Left hindlimb (tissue), 1 donor: ENCODE data around the gene FREY1.

Experiments used
- DNase-seq: peaks from one replicate; pipeline ENCODE4 v3.0.0-alpha.2; 2018

FREY1 gene

DNA sequence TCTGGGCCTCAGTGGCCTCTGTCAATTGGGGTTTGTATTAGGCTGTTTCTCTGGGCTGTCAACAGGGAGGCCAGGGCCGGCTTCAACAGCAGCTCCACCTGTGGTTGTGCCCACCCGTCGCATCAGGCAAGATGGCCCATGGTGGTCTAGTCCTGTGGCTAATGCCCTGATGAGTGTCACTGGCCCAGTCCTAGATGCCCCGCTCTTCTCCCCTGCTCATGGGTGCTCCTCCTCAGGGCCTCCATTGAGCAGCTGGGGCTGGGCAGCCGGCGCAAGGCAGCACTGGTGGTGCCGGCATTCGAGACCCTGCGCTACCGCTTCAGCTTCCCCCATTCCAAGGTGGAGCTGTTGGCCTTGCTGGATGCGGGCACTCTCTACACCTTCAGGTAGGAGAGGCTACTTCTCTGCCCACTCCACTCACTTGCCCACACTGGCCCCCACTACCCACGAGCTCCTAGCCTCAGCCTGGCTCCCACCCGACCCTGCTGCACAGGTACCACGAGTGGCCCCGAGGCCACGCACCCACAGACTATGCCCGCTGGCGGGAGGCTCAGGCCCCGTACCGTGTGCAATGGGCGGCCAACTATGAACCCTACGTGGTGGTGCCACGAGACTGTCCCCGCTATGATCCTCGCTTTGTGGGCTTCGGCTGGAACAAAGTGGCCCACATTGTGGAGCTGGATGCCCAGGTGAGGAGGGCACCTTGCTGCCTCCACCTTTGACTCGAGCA lies 20.8 kb upstream of the FREY1 start:
- DNase-seq: peak; percentile 23

DNA sequence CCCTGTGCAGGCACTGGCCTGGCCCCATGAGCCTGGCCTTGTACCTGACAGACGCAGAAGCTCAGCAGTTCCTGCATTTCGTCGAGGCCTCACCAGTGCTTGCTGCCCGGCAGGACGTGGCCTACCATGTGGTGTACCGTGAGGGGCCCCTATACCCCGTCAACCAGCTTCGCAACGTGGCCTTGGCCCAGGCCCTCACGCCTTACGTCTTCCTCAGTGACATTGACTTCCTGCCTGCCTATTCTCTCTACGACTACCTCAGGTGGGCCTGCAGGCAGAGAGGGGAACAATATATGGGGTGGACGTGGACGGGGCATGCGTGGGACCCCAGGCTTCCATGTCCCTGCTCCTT lies 20.2 kb upstream of the FREY1 start:
- peak; percentile 17 for DNase-seq

DNA sequence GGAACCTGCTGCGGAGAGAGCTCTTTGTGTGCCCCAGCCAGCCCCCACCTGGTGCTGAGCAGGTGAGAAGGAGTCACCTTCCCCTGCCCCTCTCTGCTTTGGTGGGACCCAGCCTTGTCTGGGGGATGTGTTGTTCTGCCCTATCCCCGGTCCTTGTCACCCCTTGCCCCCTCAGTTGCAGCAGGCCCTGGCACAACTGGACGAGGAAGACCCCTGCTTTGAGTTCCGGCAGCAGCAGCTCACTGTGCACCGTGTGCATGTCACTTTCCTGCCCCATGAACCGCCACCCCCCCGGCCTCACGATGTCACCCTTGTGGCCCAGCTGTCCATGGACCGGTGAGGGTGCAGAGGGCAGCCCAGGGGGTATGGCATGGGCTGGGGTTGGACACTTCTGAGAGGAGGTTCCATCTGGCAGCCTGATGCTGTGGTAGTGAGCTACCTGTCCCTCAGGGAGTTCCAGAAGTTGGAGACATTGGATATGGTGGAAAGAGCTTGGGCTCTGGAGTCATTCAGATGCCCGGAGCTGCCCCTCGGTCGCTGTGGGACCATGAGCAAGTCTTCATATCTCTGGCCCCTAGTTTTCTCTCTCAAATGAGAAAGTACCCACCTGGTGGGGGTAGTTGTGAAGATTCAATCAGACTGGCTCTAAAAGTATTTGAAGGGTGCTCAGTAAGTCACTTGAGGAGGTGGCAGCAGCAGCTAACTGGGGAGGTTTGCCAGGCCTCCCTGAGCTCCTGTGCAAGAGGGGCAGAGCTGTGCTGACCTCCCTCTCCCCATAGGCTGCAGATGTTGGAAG lies 19.7 kb upstream of the FREY1 start:
- DNase-seq: peak; percentile 26

DNA sequence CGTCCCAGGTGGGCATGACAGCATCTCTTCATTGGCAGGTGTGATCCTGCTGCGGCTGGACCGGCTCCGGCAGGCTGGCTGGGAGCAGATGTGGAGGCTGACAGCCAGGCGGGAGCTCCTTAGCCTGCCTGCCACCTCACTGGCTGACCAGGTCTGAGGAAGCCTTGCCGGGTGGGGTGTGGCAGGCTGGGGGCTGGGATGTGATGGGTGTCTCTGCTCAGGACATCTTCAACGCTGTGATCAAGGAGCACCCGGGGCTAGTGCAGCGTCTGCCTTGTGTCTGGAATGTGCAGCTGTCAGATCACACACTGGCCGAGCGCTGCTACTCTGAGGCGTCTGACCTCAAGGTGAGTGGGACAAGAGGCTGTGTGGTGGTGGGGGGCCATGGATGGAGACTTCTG lies 18.9 kb upstream of the FREY1 start:
- peak; percentile 27 for DNase-seq

DNA sequence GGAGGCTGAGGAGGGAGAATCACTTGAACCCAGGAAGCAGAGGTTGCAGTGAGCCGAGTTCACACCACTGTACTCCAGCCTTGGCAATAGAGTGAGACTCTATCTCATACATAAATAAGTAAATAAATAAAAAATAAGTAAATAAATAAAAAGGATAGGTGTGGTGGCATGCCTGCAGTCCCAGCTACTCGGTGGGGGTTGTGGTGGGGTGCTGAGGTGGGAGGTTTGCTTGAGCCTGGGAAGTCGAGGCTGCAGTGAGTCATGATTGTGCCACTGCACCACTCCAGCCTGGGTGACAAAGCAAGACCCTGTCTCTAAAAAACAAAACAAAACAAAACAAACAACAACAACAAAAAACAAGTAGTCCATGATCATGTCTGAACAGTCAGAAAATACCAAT lies 18.5 kb upstream of the FREY1 start:
- peak; percentile 23 for DNase-seq

DNA sequence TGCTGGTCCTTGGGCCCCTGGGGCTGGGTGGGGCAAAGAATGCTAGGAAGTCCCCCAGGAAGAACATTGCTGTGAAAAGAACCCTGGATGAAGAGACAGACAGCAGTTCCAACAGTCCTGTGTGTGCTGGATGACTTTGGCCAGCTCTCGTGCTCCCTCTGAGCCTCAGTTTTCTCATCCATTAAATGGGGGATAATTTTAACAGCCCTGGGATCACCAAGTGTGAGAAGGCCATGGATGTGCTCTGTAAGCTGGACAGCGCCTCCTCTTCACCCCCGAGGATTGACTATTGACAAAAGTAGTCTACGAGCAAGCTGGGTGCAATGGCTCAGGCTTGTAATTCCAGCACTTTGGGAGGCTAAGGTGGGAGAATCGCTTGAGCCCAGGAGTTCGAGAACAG lies 17.9 kb upstream of the FREY1 start:
- peak; percentile 23 for DNase-seq

DNA sequence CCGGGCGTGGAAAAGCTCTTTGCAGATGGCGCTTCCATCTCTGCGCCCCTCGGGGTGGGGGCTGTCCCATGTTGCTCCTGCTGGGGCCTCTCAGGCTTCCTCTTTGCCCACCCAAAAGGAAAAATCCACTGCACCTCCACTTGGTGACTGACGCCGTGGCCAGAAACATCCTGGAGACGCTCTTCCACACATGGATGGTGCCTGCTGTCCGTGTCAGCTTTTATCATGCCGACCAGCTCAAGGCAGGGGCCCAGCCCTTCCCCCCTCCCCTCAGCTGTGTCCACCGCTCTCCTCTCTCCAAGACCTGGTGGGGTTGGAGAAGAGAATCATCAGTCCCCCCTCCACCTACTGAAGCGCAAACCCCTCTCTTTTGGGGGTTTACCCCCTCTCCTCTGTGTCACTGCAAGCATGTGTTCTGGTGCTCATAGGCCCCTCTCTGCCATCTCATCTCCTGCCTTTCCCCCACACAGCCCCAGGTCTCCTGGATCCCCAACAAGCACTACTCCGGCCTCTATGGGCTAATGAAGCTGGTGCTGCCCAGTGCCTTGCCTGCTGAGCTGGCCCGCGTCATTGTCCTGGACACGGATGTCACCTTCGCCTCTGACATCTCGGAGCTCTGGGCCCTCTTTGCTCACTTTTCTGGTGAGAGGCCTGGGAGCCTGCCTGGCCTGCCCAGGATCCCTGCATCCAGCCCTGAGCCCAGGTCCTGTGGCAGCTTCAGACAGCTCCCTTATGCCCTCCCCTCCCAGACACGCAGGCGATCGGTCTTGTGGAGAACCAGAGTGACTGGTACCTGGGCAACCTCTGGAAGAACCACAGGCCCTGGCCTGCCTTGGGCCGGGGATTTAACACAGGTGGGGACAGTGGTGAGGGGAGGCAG lies 17.2 kb upstream of the FREY1 start:
- DNase-seq: peak; percentile 20

DNA sequence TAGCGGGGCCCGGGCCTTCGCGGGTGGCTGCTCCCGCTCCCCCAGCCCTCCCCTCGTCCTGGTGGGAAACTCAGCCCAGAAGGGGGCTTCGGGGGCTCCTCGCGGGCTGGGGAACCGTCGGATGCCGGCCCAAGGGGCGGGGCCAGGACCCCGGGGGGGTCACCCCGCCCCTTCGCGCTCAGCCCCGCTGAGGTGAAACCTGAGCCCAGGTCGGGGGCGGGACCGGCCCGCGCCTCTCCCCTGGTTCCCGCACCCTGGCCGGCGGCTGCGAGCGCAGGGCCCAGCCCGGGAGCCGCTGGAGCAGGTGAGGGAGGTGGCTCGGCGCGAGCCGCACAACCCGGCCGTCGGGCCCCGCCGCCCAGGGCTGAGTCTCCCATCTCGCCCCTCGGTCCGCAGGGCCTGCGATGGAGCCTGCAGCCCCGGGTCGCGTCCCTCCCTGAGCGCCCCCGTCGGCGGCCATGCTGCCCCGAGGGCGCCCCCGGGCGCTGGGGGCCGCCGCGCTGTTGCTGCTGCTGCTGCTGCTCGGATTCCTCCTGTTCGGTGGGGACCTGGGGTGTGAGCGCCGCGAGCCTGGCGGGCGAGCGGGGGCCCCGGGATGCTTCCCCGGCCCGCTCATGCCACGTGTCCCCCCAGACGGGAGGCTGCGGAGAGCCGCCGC lies 15.5 kb upstream of the FREY1 start, which contains the start of gene LARGE2:
Gene LARGE2, plus strand, starts transcription at position 232 of the 658 bp plus-strand sequence. Its CDS starts 227 bp downstream, at position 459.
- DNase-seq: peak; percentile 35

DNA sequence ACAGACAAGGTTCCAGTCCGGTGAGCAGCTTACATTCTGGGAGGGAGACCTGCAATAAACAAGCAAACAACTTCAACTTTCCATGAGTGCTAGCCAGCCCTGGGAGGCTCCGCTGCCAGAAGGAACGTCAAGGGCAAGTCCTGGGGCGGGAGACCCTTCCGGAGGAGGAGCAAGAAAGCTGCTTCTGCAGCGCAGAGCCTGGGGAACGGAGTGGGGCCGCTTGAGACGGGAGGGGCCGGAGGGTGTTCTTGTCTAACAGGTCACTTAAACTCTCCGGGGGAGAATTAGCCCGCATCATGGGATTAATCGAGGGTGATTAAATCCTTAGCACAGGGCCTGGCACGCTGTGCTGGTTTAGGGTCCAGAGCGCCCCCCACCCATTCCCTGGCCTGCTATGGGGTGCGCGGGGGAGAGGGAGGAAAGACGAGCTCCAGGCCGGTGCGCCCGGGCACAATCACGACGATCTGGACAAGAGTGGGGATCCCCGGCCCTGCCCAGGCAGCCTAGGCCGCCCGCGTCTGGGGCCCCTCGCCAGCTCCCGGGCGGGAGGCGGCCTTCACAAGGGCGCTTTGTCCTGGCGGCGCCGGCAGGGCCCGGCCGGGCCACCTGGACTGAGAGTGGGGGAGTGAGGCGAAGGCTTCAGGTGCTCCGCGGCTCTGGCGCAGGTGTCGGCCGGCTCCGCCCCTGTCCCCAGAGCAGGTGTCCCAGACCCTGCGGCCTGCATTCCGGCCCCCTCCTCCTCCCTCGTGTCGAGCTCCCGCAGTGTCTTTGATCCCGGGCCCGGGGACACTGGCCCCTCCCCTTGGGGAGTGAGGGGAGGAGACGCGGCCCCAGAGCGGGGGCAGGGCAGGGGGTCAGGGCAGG lies 14.7 kb upstream of the FREY1 start:
- DNase-seq: peak; percentile 43

DNA sequence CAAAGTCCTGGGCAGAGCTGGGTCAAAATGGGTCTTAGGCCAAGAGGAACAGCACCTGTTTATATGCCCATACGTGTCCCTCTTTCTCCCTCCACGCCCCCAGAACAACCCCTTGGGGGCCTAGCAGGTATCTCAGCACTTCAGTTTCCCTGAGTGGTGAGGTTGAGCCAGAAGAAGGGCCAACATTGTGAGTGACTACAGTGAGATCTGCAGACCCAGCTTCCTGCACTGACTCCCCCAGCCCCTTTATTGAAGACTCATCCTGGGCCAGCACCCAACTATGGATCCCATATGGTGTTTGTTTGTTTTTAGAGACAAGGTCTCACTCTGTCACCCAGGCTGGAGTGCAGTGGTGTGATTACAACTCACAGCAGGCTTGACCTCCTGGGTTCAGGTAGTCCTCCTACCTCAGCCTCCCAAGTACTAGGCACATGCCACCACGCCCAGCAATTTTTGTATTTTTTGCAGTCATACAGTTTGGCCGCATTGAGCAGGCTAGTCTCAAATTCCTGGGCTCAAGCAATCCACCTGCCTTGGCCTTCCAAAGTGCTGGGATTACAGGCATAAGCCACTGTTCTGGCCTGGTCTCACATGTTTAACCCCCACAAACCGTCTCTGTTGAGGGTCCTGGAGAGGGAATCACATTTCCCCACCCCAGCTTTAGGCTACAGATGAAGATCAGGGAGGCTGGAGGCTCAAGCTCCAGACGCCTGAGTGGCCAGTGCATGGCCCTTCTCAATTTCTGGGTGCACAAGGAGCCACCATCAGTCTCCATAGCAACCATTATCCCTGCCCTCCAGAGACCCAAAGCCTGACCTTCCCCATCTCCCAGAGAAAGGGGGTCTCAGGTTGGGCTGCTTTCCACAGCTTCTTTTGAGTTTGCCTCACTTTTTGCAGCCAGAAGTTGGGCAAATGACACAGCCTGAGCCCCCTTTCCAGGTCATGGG lies 13.7 kb upstream of the FREY1 start:
- peak; percentile 26 for DNase-seq

DNA sequence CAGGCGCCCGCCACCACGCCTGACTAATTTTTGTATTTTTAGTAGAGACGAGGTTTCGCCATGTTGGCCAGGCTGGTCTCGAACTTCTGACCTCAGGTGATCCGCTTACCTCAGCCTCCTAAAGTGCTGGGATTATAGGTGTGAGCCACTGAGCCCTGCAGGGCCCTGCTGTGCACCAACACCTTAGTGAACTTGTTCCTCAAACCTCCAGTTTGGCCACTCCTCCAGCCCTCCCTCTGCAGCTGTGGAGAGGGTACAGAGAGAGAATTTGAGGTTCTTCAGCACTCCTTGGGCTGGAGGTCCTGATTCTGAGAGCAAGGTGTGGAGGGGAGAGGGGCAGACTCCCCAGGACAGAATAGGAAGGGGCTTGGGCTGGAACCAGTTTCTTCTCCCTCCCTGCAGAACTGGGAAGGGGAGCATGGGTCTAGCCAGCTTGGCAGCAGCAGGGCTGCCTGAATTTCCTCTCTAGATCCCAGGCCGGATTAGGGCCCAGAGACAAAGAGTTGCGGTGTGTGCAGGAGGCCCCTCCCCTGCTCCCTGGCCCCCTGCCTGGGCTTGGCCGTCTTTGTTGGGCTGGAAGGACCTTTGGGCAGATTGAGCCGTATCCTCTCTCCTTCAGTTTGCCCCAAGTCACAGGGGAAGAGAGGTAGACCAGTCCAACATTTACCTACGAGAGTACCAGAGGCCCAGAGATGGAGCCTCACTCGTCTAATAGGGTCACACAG lies 12.9 kb upstream of the FREY1 start:
- peak; percentile 34 for DNase-seq

DNA sequence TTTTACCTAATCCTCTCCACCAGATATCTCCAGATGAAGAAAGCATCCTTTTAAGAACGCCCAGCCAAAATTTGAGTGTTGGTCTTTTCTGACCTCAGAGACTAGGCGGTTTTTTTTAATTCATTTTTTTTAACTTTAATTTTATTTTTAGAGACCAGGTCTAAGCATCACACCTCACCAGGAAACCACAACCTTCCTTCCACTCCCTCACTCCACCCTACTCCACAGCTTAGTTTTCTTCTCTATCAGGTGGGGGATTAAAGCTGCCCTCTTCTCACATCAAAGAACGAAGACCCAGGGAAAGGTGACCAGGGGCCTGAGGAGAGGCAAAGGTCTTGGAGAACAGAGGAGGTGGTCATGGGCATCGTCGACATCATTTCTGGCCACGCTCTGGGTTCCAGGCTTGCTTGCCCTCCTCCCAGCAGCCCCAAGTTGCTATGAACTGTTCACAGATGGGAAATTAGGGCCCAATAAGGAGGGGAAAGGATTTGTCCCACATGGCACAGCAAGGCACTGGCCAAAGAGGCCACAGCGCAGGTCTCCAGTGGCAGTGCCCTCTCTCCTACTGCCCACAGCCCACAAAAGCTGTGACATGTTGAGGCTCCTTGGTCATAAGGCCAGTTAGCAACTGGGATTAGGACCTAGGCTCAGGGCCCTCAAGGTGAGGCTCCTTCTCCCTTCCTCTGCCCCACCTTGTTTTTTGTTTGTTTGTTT lies 12.0 kb upstream of the FREY1 start:
- peak; percentile 25 for DNase-seq

DNA sequence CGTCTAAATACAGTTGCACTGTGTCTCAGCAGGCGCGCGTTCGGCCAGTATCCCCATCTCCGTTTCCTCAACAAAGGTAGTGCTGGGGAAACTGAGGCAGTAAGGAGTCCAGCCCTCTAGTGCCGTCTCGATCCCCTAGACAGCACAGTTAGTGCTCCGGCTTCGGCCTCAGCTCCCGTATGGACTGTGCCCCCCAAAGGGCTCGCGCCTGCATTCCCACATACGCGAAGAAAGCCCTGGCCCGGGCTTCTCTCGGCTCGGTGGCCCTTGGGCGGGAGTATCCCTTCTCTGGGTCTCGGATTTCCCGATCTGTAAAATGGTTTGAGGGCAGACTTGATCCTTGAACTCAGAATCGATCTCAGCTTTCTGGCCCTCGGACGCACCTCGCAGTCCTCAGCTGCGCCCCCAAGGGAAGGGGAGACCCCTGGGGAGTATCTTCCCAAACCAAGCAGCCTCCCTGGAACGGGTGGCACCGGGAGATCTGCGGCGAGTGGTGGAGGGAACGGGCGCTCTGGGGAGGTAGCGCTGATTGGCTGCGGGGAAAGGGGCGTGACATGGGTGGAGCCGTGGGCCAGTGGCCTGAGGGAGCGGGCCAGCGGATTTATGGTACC lies 11.4 kb upstream of the FREY1 start:
- peak; percentile 71 for DNase-seq

DNA sequence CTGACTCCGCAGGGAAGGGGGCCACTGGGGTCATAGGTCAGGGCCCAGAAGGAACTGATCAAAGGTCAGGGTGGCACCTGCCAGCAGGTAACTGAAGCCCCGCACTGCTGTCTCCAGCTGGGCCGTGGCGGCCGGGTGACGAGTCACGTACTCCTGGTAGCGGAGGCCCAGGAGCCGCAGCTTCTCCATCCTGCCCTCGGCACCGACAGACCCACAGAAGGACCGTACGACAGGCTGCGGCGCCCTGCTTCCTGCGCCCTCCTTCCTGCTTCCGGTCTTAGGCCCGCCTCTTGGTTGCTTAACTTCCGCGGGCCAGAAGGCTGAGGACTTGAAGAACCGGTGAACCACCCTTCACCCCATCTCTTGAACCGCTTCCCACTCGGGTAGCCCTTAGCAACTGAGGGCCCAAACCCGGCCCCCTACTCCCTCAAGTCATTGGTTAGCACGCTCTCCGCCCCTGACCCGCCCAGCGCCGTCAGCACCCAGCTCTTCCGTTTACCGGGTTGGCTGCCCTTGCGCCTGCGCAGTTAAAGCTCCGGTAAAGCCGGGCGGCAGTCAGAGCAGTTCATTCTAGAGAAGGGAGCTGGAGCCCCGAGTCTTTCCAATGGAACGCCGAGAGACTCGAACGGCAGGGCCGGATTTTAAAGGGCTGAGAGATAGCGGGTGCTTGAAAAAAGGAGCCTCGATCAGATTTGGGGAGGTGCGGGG lies 10.7 kb upstream of the FREY1 start, which contains the start of gene PEX16:
Gene PEX16, minus strand, starts transcription at position 255 of the 708 bp plus-strand sequence. Its CDS starts 66 bp downstream, at position 189.
- peak; percentile 99 for DNase-seq

DNA sequence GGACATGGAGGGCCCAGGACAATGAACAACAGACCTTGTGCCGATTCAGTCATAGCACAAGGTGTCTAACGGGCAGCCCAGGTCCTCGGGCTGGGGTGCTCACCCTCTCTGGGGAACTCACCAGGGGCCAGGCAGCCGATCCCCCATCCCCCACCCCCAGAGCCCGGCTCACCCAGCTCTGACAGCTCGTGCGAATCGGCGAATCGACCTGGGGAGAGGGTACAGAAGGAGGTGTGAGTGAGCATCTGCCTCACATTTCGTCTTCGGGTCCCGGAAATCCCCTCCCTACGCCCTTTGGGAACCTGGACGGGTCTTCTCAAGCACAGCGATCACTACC lies 10.2 kb upstream of the FREY1 start:
- no peak for DNase-seq

DNA sequence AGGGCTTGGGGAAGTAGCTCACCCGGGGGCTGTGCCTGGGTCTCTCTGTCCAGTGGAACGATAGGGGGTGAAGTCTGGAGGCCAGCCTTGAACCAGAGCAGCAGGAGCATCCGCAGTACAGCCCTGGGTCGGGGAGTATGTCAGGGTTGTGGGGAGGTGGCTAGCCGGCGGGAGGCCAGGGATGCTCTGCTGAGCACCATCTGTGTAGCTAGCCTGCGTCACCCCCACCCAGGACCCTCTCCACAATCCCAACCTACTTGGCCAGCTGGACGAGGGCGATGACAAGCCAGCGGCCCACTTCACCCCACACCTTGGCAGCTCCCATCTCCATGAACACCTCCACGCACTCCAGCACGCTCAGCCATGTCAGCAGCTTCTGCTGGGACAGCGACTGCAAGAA lies 8.4 kb upstream of the FREY1 start:
- no peak for DNase-seq

DNA sequence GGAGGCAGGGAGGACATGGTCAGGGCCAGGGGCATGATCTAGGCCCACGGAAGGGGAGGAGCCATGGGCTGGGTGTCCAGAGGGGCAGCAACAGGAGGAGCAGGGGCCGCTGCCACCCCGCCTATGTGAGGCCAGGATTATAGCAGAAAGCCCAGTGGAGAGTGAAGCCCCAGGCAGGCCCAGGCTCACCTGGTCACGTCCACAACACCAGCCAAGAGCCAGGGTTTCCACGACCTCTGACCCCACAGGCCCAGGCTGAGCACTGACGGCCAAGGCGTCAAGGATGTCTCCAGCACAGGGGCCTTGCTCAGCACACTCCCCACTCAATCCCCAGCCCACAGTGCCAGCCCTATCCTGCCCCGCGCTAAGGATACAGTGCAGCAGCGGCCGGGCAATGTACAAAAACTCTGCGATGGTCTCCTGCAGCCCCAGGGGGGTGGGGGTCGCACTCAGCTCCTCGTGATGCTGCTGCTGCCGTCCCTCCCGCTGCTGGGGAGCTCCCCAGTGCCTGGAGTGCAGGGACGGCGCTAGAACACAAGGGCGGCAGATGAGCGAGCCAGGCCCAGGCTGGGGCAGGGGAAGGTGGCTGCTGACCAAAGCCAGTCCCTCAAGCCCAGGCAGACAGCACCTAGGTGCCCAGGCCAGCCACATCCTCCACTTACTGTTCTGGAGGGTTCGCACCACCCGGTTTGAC lies 7.0 kb upstream of the FREY1 start:
- no peak for DNase-seq
